ENCODE results near the gene KAT6B.
"Not testable (repeated sequence)": the region's sequence is repeated elsewhere in the genome, so short reads cannot be mapped to it uniquely, and the experiment has no call there.

The KAT6B gene

DNA sequence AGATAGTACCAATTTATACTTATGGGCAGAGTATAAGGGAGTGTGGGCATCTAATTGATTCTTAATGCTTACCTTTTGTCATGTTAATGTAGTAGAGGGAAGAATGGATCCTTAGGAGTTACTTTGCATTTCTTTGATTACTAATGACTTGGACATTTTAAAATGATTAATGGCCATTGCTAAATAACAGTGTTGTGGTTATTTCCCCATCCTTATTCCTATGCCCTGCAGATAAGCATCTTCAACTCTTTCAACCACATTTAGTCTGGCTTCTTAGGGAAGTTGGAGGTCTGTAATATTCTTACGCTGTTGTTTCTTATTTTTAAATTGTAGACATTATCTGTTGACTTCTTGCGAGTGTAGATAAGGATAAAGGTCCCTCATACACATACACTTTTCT, 37.2 kb downstream of the KAT6B start:
- no peak for DNase-seq

DNA sequence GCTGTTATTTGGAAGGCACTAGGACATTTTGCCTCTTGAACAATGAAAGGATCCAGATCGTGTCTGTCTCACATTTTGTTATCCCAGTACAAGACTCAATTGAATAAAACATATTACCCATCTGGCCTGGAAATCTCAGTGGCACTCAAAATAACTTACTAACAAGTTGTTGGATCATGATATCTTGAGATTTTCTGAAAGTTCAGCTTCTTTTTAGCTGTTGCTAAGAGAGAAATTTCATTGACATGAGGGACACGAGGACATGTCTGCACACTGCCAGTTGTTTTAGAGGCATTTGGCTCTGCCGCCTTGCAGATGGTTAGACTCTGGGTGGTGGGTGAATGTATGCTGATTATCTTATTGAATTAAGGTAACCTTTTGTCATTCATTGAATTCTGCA, 41.0 kb downstream of the KAT6B start:
- DNase-seq, result no peak

DNA sequence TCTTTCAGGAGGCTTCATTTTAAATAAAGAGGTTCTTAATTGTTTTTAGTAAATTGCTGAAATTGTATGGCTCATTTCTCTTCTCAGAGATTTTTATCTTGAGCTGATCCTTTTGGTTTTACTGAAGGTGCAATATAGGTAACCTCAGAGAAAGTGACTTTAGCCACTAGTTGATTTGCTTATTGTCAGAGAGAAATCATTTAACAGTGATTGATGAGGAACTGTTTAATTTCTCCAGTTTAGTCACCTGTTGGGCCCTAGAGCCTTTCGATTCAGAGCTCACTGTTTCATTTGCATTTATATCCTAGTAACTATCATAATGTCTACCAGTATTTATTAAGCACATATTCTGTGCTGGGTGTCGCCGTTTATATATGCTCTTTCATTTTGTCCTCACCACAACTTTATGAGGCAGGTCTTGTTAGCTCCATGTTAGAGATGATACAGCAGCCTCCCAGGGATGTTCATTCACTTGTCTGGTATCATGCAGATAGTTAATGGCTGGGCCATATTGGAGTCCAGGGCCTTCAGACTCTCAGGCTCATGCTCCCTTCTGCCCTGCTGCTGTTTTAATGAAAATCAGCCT, 42.1 kb downstream of the KAT6B start:
- DNase-seq, result no peak

DNA sequence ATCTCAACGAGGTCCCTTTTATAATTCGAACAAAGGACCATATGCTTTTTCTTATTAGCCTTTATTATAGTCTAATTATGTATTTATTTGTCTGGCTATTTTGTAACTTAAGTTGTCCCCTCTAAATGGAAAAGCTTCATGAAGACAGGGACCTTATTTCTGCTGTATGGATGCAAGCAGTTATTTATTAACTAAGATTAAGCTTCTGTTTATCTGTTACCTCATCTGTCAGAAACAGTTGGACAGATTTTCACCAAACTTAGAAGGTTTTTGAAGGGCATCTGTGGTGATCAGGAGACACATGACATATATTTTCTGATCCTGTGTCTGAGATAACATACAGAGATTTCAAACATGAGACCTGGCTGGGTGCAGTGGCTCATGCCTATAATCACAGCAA, 43.2 kb downstream of the KAT6B start:
- DNase-seq, result no peak

DNA sequence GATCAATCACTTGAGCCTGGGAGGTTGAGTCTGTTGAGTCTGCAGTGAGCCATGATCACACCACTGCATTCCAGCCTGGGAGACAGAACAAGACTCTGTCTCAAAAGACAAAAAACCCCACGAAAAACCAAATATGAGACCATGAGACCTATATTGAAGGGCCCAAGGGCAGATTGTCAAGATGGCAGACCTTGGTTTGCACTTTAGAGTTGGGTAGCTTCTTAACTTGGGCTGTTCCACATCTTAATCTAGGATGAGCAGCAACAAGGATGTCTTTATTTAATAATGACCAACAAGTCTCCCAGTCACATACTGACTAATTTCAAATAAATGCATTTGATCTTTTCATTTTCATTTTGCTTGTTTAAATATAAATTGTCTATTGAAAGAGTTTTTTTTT, 43.8 kb downstream of the KAT6B start:
- DNase-seq, result no peak

DNA sequence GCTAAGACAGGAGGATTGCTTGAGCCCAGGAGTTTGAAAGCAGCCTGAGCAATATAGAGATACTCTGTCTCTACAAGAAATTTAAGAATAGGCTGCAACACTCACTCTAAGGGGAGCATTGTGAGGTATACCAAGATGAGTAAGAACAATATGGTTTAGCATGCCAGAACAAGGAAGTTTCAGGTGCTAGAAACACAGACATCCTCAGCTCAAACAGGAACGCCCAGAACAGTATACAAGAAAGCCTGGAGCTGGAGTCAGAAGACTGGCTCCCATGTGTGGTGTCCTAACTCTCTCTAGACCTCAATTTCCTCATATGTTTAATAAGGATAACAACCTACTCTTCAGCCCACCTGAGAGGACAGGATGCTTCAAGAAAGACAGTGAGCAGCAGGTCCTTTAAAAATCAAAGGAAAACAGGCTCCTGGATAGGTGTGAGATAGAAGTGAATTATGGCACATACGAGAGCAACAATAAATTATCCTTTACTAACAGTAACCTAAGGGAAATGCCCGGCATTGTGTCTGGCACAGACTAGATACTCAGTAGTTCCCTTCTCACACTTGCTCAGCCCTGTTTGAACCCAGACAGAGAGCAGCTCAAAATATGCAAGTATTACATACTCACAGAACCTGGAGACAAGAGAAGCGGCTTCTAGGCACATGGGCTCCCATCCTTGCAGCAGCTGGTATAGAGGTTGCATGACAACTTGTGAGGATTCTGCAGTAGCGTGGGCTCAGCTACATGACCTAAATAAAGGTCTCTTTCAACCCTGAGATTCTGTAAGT, 45.4 kb downstream of the KAT6B start:
- DNase-seq, result no peak

DNA sequence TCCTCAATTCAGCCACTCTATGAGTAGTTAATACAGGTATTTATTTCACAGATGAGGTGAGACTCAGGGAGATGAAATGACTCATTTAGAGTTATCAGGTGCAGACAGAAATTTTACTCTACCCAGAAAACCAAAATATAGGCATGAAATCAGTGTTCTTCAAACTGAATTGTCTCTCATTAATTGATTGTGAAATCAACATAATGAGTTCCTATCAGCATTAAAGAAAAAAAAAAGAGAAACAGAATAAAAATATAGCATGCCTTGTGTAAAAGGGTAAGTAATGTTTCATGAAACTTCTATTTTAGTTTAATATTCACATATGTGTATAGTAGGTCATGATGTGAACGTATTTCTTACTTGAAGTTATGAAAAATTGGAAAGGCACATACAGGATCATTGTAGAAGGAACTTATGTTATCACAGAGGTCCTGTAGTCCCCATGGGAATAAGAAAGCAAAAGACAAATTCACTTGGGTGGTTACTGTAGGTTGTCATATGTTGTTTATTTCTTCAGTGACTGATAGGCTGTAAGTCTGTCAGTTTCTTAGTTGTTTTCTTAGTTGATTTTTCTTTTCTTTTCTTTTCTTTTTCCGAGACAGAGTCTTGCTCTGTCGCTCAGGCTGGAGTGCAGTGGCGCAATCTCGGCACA, 47.5 kb downstream of the KAT6B start:
- no peak for DNase-seq

DNA sequence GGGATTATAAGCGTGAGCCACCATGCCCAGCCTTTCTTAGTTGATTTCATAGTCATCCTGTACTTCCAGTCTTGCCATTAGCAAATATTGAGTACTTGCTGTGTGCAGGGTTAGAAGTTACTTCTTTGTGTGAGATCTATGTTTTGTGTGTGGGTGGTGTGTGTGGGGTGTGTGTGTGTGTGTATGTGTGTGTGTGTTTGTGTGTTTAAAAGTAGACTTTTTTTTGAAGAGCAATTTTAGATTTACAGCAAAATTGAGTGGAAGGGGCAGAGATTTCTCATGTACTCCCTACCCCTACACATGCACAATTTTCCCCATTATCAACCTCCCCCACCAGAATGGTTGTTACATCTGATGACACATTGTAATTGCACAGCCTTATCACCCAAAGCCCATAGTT, 48.2 kb downstream of the KAT6B start:
- no peak for DNase-seq

DNA sequence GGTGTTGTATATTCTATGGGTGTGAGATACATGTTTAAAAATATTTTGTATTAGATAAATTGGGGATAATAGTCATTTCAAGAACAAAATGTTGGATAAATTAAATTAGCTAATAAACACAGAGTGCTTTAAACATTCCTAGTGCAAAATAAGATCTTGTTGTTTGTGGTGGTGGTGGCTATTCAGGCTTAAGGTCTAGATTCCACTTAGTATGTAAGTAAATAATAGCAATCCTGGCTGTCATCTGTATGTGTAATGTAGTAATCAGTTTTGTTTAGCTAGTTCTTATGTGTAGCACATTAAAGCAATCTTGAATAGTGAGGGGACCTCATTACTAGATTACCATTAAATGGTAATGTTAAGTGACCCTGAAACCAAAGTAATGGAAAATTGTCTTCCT, 48.7 kb downstream of the KAT6B start:
- no peak for DNase-seq

DNA sequence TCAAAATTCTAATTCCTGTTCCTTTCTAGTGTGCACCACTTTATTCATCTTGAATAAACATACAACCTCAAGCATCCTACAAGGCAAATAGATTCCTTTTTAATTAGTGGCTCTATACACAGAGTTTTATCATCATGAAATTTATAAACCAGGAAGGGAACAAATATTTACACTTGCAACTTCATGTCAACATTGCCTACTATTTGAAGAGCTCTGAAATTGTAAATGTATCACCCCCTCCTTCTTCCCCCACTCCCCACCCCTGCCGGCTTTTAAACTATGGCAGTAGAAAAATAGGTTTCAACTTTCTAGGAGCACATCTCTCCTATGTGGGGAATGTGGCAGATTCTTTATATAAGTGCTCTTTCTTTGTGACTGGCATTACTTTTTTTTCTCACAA, 49.6 kb downstream of the KAT6B start:
- peak; percentile 55 for DNase-seq

DNA sequence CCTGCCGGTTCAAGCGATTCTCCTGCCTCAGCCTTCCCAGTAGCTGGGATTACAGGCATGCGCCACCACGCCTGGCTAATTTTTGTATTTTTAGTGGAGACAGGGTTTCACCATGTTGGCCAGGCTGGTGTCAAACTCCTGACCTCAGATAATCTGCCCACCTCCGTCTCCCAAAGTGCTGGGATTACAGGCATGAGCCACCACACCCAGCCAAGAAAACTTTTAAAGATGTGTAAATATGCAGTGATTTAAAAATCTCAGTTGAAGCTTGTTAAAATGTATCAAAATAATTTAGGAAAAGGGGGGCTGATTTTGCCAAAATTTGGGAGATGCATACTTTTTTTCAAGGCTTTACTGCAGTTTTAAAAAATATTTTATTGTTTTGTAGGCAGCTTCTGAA, 50.7 kb downstream of the KAT6B start:
- DNase-seq, result not testable (repeated sequence)

DNA sequence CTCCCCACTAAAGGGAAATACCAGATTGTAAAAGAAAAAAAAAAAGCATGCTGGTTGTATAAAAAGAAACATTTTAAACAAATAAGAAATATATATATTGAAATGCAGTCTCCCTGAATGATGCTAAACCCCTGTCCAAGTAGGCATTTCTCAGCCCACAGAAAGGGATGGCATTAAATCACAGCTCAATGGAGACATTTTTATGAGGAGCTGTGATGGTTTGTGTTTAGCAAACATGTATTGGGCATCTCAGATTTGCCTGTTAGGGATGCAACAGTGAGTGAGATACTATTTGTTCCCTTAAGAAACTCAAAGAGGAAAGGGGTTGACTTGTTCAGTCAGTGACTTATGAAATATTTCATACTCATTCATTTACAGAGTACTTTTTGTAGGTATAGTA, 51.5 kb downstream of the KAT6B start:
- DNase-seq, result no peak

DNA sequence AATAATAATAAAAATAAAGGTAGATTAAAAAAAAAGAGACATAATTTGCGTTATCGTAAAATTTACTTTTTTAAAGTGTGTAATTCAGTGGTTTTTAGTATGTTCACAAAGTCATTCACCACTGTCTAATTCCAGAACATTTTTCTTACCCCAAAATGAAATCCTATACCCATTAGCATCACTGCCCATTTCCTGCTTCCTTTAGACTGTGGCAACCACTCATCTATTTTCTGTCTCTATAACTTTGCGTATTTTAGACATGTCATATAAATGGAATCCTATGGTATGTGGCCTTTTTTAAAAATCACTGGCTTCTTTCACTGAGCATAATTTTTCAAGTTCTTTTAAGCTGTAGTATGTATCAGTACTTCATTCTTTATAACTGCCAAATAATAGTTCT, 53.6 kb downstream of the KAT6B start:
- no peak for DNase-seq

DNA sequence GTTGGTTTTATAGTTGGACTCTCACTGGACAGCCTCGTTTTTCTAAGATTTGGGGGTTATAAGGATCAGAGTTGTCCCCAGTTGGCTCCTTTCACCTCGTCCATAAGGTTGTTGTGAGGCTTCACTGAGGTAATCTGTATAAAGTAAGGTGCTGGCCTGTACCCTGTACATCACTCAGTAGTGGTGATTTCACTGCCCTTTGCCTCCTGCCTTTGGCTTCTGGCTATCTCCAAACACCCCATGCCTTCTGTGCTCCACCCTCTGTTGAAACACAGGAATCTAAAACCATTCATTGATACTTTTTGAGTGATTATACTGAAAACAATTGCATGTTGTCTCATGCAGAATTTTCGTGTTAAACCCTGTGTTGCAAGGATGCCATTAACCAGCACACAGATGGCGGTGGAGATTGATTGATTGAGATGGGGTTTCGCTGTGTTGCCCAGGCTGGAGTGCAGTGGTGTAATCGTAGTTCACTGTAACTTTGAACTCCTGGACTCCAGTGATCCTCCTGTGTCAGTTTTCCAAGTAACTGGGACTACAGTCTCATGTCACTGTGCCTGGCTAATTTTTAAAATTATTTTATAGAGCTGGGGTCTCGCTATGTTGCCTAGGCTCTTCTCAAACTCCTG, 55.0 kb downstream of the KAT6B start:
- DNase-seq, result no peak

DNA sequence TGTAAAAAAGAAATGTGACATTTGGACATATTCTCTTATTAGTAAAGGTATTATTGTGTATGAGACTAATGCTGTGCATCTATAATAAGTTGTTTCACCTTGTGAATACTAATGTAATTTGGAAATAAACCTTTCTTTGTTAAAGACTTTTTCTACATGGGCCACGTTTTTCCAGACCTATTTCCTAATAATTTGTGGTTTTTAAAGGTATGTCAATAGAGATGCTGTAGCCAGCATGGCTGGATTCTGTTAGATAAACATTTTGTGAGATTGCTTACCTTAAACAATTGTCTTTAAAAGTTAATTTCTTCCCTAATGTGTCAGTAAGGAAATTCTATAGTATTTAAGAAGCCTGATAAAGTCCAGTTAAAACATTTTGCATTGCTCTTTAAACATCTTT, 56.0 kb downstream of the KAT6B start:
- no peak for DNase-seq

DNA sequence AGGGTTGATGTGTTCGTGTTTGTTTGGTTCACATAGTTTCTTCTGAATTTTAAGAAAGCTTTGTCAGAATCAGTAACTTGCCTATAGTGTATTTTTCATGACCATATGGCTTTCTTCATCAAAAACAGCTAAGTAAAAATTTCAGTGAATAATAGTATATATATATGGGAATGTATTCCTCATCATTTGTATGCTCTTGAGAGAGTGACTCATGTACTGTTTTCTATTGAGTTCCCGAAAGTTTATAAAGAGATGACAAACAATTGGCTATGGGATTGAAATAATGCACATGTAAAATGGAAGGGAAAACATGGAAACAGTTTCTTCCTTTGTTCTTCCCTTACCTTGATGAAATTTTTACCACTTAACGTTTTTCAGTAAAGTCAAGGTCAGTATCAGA, 56.4 kb downstream of the KAT6B start:
- no peak for DNase-seq

DNA sequence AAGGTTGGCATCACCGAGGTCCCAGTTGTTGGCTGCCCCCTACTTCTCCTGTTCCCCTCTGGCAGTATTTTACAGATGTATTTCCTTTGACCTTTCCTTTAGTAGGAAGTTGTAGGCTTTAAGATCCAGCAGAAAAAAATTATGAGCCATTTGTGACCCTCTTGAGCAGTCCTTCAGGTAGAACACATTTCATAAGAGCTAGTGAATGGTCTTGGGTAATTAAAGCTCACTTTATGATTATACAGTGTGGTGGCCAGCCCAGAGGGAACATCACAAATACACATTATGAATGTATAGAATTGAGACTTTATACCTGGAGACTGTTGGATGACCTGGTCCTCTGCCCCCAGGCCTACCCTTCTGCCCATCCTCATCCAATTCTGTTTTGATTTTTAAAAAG, 57.0 kb downstream of the KAT6B start:
- DNase-seq, result no peak

DNA sequence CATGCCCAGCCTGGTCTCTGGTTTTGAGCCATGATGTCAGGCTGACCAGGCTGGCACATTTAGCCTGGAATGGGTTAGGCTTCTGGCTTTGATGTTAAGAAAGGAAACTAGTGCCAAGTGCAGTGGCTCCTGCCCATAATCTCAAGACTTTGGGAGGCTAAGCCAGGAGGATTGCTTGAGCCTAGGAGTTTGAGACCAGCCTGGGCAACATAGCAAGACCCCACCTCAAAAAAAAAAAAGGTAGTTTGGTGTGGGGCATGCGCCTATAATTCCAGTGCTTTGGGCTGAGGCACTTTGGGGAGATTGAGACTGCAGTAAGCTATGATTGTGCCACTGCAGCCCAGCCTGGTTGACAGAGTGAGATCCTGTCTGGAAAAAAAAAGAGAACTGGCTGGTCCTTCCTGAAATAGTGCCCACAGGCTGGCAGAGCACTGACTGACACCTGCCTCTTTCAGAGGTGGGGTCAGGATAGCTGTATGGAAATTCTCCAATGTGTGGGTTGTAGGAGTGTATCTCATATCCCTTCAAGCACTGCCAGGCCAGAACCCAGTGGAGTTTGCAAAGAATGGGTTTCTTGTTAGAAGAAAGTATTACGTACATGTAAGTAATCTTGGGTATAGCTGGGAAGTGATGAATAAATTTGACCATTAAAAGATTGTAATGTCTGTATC, 61.3 kb downstream of the KAT6B start:
- no peak for DNase-seq

DNA sequence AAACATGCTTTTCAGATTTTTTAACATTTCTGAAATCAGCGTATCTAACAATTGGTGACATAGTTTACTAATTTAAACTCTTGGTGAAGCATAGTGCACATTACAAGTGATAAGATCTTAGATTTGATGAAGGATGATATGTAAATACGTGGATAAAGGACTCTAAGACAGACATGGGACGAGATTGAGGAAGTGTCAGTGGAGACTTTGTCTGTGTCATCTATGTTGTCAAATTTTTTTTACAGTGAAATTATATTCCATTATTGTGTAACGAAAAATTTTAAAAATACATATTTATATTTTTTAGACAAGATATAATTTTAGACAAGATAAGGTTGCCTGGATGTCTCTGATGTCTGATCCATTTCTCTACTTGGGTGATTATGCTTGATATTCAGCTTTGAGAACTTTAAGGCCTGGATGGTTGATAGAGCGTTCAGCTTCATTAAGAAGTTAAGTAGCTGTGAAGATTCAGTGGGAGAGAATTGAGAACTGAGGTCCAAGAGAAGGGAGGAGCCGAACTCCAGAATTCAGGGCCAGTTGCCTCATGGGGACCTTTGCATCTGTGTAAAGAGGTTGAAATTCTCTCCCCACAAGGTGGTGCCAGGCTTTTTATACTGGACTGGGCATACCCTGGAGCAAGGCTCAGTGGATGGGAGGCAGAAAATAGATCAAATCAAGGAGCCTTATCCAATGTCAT, 62.7 kb downstream of the KAT6B start:
- no peak for DNase-seq

DNA sequence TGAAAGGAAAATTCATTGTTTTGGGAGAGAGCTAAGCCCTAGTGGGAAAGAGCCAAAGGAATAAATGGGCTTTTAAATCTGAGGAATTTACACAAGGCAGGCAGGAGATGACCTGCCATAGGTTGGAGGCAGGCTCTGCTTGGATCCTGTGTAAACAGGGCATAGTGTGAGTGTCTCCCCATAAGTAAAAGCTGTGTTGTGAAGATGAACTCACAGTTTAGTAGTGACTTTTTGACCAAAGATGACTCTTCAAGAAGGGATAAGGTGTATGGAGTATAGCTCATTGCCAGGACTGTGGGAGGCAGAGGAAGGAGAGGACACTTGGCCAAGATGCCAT, 63.2 kb downstream of the KAT6B start:
- DNase-seq, result no peak

DNA sequence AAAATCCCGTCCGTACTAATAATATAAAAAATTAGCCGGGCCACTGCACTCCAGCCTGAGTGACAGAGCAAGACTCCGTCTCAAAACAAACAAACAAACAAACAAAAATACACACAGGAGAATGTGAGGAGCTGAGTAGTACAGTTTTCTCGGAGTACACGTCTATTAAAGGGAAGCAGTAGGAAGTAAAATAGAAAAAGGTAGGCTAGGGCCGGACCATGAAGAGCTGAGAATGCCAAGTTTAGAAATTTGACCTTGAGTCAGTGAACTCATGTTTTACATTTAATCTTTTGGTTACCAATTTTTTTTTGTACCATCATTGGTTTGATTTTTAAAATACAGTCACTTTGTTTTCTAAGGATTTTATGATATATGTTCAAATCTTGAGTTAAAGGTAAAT, 64.1 kb downstream of the KAT6B start:
- no peak for DNase-seq

DNA sequence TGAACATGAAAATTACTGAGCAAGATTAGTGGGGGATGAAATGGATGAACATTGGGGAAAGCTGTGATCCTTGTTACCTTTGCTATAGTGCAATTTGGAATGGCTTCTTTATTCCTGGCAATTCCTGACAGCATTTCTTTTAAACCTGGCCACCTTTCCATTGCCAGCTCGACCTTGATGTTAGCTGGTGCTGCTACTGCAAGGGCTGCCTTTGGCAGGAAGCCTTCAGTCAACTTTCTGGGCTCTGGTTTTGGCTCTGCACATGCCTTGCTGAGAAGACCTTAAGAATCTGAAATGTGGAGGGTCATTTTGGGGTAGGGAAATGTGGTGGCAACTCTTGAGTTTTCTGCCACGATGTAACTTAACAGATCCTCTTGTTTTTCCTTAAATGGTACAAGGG, 64.7 kb downstream of the KAT6B start:
- DNase-seq, result no peak

DNA sequence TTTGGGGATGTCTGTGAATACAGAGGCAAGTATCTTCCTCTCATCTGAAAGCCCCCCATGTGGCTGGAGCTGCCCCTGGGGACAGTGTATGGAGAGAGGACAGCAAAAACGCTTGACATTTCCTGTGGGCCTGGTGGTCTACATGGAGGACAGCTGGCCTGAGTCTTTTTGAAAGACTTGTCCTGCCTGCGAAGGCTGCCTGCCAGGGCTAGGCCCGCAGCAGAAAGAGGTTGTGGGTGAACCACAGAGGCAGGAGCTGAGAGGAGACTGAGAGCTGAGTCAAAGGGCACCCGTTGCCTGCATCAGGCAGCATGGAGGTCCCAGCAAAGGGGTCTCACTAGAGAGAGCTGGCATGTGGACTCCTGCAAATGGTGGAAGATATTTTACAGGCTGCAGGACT, 66.4 kb downstream of the KAT6B start:
- no peak for DNase-seq

All from NCI-H2029 treated with DMSO at 0.1 percent for 48 hours (cell line).